Tibial nerve (tissue), 4 donors: ENCODE data around the gene ARHGEF16.

ENCODE experiments used
- CTCF ChIP-seq, 5 experiments: fragments of 200-600 bp in 3 of 5; fragments of 450-650 bp in 2 of 5; sonication (generic) in 3 of 5; IDR thresholded peaks; one replicate each; pipeline ENCODE4 v1.5.1; 2016 to 2019; ENCODE audit warnings: antibody characterized with exemption in 5 of 5, mild to moderate bottlenecking in 3 of 5, moderate library complexity in 2 of 5
- EP300 ChIP-seq, 2 donors: sonication (generic); formaldehyde crosslinking; IDR thresholded peaks; one replicate each; pipeline ENCODE4 v1.6.1; 2017; ENCODE audit warnings: antibody characterized with exemption in 2 of 2, mild to moderate bottlenecking in 1 of 2
- POLR2A ChIP-seq, 2 donors: fragments of 450-650 bp; IDR thresholded peaks; one replicate each; pipeline ENCODE4 v1.6.1; 2017; ENCODE audit warnings: antibody characterized with exemption in 2 of 2, mild to moderate bottlenecking in 2 of 2, moderate library complexity in 2 of 2

DNA sequence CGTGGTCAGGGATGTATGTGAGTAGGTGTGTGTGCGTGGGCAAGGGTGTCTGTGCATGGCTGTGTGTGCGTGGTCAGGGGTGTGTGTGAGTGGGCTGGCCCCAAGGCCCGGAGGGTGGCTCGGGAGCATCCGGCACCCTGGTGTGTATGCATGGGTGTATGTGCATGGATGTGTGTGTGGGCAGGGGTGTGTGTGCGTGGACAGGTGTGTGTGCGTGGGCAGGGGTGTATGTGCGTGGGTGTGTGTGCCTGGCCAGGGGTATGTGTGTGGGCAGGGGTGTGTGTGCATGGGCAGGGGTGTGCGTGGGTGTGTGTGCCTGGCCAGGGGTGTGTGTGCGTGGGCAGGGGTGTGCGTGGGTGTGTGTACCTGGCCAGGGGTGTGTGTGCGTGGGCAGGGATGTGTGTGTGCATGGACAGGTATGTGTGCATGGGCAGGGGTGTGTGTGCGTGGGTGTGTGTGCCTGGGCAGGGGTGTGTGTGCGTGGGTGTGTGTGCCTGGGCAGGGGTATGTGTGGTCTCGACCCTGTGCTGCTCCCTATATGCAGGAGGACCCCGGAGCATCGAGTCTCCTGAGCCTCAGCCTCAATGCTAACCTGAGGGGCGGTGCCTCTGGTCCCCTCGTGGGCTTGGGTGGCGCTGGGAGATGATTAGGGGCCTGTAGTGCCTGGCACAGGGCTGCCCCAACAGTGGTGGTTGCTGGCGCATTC lies 16.3 kb downstream of the ARHGEF16 start:
- TF ChIP-seq CTCF (IDR thresholded peaks at IDR 0.05) (no peak), POLR2A (IDR thresholded peaks at IDR 0.05) (no peak), EP300 (IDR thresholded peaks at IDR 0.05) (no peak)
